K562 (cell line): ENCODE data around the gene TMEM11. TPM values are rescaled to one million over a fixed set of nuclear protein-coding genes. Genes with fewer than 3 reads are reported as not detected.

Source experiments
- ATAC-seq: fragments of 200-7000 bp; cut with Tn5 transposase; 3 replicates; pipeline ENCODE4 v1.9.1; 2020; ENCODE audit warnings: moderate library complexity
- BruUV-seq: library from RNA; stranded (reverse); fragments of 400-500 nt; replicated peaks from 2 replicates; lab custom pipeline; 2021; lab: Mats Ljungman, UMichigan
- CTCF ChIA-PET: fragments of 300-600 bp; formaldehyde crosslinking; extraction: SDS; loops from one replicate; lab custom pipeline; 2021; ENCODE audit warnings: low intra/inter-chr PET ratio; lab: Yijun Ruan, JAX
- POLR2A ChIA-PET: fragments of 300-600, 350-650 bp; sonication (Branson Sonifier 250); formaldehyde crosslinking; extraction: SDS; loops from one replicate; lab custom pipeline; 2021; ENCODE audit warnings: antibody characterized with exemption, inconsistent platforms; lab: Yijun Ruan, JAX
- DNase-seq, 4 experiments: peaks; one replicate each; pipeline versions ENCODE4 v3.0.0 to v3.0.0-alpha.2; 2011 to 2018; ENCODE audit warnings: low spot score in 3 of 4, mixed read lengths in 3 of 4; ENCODE audit errors: extremely low read depth in 1 of 4
- FAIRE-seq: peaks from 2 replicates; lab custom pipeline; 2011; peaks lifted over from hg19 to GRCh38; lab: Jason Lieb, UNC
- H2AFZ ChIP-seq: 2 replicates; pipeline ENCODE4 v1.6.0; 2011; ENCODE audit warnings: low read depth, low read length, control low read depth, inconsistent platforms
- H3K27ac ChIP-seq: fragments of 200-600 bp; 3 replicates; pipeline ENCODE4 v1.8.0; 2011; ENCODE audit warnings: low read depth, mild to moderate bottlenecking, control low read depth, inconsistent platforms, low read length, moderate library complexity, mixed read lengths; ENCODE audit errors: extremely low read depth
- H3K27me3 ChIP-seq, 2 experiments: fragments of 300-600 bp in 1 of 2; 2 replicates in 1 of 2; 3 replicates in 1 of 2; pipeline versions ENCODE4 v1.6.0 to v1.8.0; 2011; ENCODE audit warnings: inconsistent platforms in 2 of 2, low read length in 2 of 2, mild to moderate bottlenecking in 1 of 2, mixed read lengths in 1 of 2, moderate library complexity in 1 of 2; ENCODE audit not compliant: control insufficient read depth in 2 of 2, insufficient read depth in 2 of 2
- H3K36me3 ChIP-seq: fragments of 300-600 bp; 3 replicates; pipeline ENCODE4 v1.8.0; 2011; ENCODE audit warnings: mild to moderate bottlenecking, low read length, inconsistent platforms; ENCODE audit not compliant: control insufficient read depth, insufficient read depth
- H3K4me1 ChIP-seq, 2 experiments: fragments of 200-600 bp in 1 of 2; replicated peaks in 1 of 2; 2 replicates in 1 of 2; 3 replicates in 1 of 2; pipeline versions ENCODE4 v1.5.1 to v1.8.0; 2011; ENCODE audit warnings: inconsistent platforms in 2 of 2, low read length in 2 of 2, mild to moderate bottlenecking in 1 of 2, mixed read lengths in 1 of 2, moderate library complexity in 1 of 2; ENCODE audit not compliant: control insufficient read depth in 2 of 2, insufficient read depth in 2 of 2
- H3K4me2 ChIP-seq: 2 replicates; pipeline ENCODE4 v1.6.1; 2011; ENCODE audit warnings: low read length, control low read depth, inconsistent platforms, mixed read lengths; ENCODE audit not compliant: insufficient read depth
- H3K4me3 ChIP-seq: fragments of 200-600 bp; sonication (generic), shearing (Covaris generic); 2 replicates; pipeline ENCODE4 v1.5.1; 2016; ENCODE audit warnings: control low read depth, inconsistent platforms
- H3K79me2 ChIP-seq: fragments of 200-600 bp; 3 replicates; pipeline ENCODE4 v1.8.0; 2011; ENCODE audit warnings: low read length, inconsistent platforms; ENCODE audit not compliant: control insufficient read depth, insufficient read depth
- H3K9ac ChIP-seq, 2 experiments: 2 replicates each; pipeline versions ENCODE4 v1.6.0 to v1.6.1; 2011; ENCODE audit warnings: low read depth in 2 of 2, low read length in 2 of 2, control low read depth in 1 of 2, inconsistent platforms in 1 of 2, mild to moderate bottlenecking in 1 of 2, mixed read lengths in 1 of 2; ENCODE audit not compliant: insufficient read depth in 1 of 2
- H3K9me1 ChIP-seq: one replicate; pipeline ENCODE4 v1.6.0; 2011; ENCODE audit warnings: inconsistent platforms, mild to moderate bottlenecking, low read length, moderate library complexity; ENCODE audit not compliant: control insufficient read depth, insufficient read depth
- H3K9me3 ChIP-seq: replicated peaks from 2 replicates; pipeline ENCODE4 v1.5.1; 2011; ENCODE audit warnings: low read depth, low read length, inconsistent platforms; ENCODE audit not compliant: control insufficient read depth, insufficient read depth
- H4K20me1 ChIP-seq: replicated peaks from 2 replicates; pipeline ENCODE4 v1.6.1; 2011; ENCODE audit warnings: low read length, inconsistent platforms, mixed read lengths; ENCODE audit not compliant: control insufficient read depth, insufficient read depth
- HMGN3 ChIP-seq: IDR thresholded peaks from 2 replicates; pipeline ENCODE4 v1.6.1; 2011; ENCODE audit warnings: borderline replicate concordance, low read depth, mild to moderate bottlenecking, mixed read lengths, low read length; ENCODE audit not compliant: insufficient read length; ENCODE audit errors: extremely low read depth
- KHSRP ChIP-seq: fragments of 450-650 bp; IDR thresholded peaks from 2 replicates; pipeline ENCODE4 v1.6.1; 2017
- NR2F6 ChIP-seq: fragments of 450-650 bp; formaldehyde crosslinking; IDR thresholded peaks from 2 replicates; pipeline ENCODE4 v1.4.0; 2020; ENCODE audit warnings: mild to moderate bottlenecking
- SLC30A9 ChIP-seq: fragments of 250-450 bp; sonication (Bioruptor Pico); IDR thresholded peaks from 2 replicates; pipeline ENCODE4 v1.8.0; 2022; ENCODE audit warnings: mild to moderate bottlenecking, moderate library complexity
- SMAD3 ChIP-seq: fragments of 450-650 bp; formaldehyde crosslinking; conservative IDR thresholded peaks from 2 replicates; pipeline ENCODE4 v1.4.0; 2020; ENCODE audit warnings: mild to moderate bottlenecking
- TARDBP ChIP-seq: fragments of 450-650 bp; IDR thresholded peaks from 2 replicates; pipeline ENCODE4 v1.6.1; 2016
- THRAP3 ChIP-seq: fragments of 450-650 bp; IDR thresholded peaks from 2 replicates; pipeline ENCODE4 v1.6.1; 2016; ENCODE audit warnings: mild to moderate bottlenecking, inconsistent platforms, borderline replicate concordance
- ZNF197 ChIP-seq: fragments of 200-800 bp; sonication (Bioruptor generic); IDR thresholded peaks from 2 replicates; pipeline ENCODE4 v1.6.1; 2016; ENCODE audit warnings: low read depth, missing genetic modification characterization, missing compliant biosample characterization
- ZNF274 ChIP-seq: IDR thresholded peaks from 2 replicates; pipeline ENCODE4 v1.6.1; 2011; ENCODE audit warnings: low read depth, mild to moderate bottlenecking, low read length, moderate library complexity, borderline replicate concordance
- ZNF444 ChIP-seq: fragments of 250-450 bp; sonication (Bioruptor Pico); IDR thresholded peaks from 2 replicates; pipeline ENCODE4 v1.4.0; 2020; ENCODE audit warnings: mild to moderate bottlenecking, moderate library complexity
- WGBS: fragments of 100-300 bp; shearing (Covaris generic); methylation state at CpG from one replicate; pipeline ENCODE4 v1.1.6; 2016; ENCODE audit warnings: low coverage, mixed read lengths; ENCODE audit not compliant: insufficient coverage; ENCODE audit errors: missing lambda C conversion rate; 5-methylcytosine and 5-hydroxymethylcytosine counted together
- in situ Hi-C: fragments of 300-500 bp; cut with MboI; formaldehyde crosslinking; loops from 4 replicates; pipeline ENCODE4 v1.15.0; 2018; ENCODE audit warnings: inconsistent platforms, mixed read lengths
- intact Hi-C: fragments of 100-400 bp; cut with micrococcal nuclease; formaldehyde crosslinking; loops from 2 replicates; pipeline ENCODE4 v1.14.2; 2022
- polyA plus RNA-seq, 8 experiments: library from polyadenylated mRNA; depleted of rRNA in 4 of 8; stranded (reverse) in 5 of 8; unstranded in 3 of 8; fragments of >200 nt; fragmentation: Nextera tagmentation in 2 of 8; fragmentation: Illumina TruSeq in 1 of 8; extraction: Ambion mirVana in 2 of 8; extraction: Trizol in 1 of 8; gene quantifications; 2 replicates each; pipeline versions ENCODE4 v1.2.1 to v1.2.3, GENCODE V29; 2011 to 2014; ENCODE audit warnings: inconsistent platforms in 1 of 8, missing spikeins in 1 of 8
- total RNA-seq, 7 experiments: library from RNA; depleted of rRNA in 6 of 7; stranded (reverse); fragments of >200 nt in 6 of 7; fragmentation: Illumina TruSeq in 2 of 7; extraction: Trizol in 2 of 7; gene quantifications; 2 replicates each; pipeline versions ENCODE4 v1.2.1 to v1.2.3, GENCODE V29; 2011 to 2021; ENCODE audit warnings: low replicate concordance in 1 of 7
- TF ChIP-seq, protein P1 (sequence below): fragments of 250-450 bp; sonication (Bioruptor Pico); IDR thresholded peaks from 2 replicates; pipeline ENCODE4 v1.5.0; 2021; ENCODE audit warnings: mild to moderate bottlenecking, borderline replicate concordance
- TF ChIP-seq, protein P2 (sequence below): fragments of 250-450 bp; sonication (Bioruptor Pico); IDR thresholded peaks from 2 replicates; pipeline ENCODE4 v1.4.0; 2020; ENCODE audit warnings: borderline replicate concordance

TMEM11 gene
- total and polyA plus RNA-seq, 9 of the 15 experiments (the other 6 are each of a cell fraction or from before 2014, with no cell fraction given), result 12.0 to 40.7 (median 30.0) TPM

DNA sequence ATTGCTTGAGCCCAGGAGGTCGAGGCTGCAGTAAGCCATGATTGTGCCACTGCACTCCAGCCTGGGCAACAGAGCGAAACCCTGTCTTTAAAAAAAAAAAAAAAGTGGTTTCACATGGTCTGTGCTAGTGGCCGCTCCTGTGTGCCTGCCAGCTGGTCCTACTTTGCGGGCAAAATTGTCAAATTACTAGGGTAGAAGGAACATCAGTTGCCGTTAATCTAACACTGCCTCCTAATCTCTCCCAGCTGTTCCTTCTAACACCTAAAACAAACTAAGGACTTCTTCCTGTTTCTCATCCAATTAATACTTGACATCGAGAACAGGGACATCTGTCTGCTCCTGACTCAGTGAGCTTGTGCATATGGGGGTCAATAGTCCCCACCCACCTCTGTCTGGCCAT is 23.9 kb downstream of the TMEM11 start:
- no peak for ATAC-seq
- no peak for DNase-seq
- Histone ChIP-seq H3K9me3 (no peaks in the 10 kb centered on the region), H3K27ac (no peak overlapping the region), H4K20me1 (no peaks in the 10 kb centered on the region), H3K79me2 (no peaks in the 10 kb centered on the region), H2AFZ (no peak overlapping the region), H3K27me3 (no peaks in the 10 kb centered on the region), H3K9ac (no peak overlapping the region), H3K4me3 (no peak overlapping the region), H3K9me1 (no peaks in the 10 kb centered on the region)
- POLR2A ChIA-PET, result interaction anchor here (0.7 to 1.5 kb wide), 2 partner anchors 64 to 153 kb away, joined by 4 read pairs; no protein-coding TSS in a partner anchor
- no TSS peak for BruUV-seq
- CTCF ChIA-PET, result no interaction called here
- no peak for FAIRE-seq
- intact Hi-C loops (no loop called here), in situ Hi-C loops (no loop called here)
- no peak for TF ChIP-seq THRAP3
- TF ChIP-seq KHSRP, result no peak
- TF ChIP-seq HMGN3, result no peak
- no peak for TF ChIP-seq ZNF444 (CRISPR knock-in tag)
- TF ChIP-seq, protein P1, sequence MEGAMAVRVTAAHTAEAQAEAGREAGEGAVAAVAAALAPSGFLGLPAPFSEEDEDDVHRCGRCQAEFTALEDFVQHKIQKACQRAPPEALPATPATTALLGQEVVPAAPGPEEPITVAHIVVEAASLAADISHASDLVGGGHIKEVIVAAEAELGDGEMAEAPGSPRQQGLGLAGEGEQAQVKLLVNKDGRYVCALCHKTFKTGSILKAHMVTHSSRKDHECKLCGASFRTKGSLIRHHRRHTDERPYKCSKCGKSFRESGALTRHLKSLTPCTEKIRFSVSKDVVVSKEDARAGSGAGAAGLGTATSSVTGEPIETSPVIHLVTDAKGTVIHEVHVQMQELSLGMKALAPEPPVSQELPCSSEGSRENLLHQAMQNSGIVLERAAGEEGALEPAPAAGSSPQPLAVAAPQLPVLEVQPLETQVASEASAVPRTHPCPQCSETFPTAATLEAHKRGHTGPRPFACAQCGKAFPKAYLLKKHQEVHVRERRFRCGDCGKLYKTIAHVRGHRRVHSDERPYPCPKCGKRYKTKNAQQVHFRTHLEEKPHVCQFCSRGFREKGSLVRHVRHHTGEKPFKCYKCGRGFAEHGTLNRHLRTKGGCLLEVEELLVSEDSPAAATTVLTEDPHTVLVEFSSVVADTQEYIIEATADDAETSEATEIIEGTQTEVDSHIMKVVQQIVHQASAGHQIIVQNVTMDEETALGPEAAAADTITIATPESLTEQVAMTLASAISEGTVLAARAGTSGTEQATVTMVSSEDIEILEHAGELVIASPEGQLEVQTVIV (CRISPR knock-in tag), result no peak
- TF ChIP-seq TARDBP, result no peak
- TF ChIP-seq NR2F6, result no peak
- no peak for TF ChIP-seq ZNF274
- TF ChIP-seq, protein P2, sequence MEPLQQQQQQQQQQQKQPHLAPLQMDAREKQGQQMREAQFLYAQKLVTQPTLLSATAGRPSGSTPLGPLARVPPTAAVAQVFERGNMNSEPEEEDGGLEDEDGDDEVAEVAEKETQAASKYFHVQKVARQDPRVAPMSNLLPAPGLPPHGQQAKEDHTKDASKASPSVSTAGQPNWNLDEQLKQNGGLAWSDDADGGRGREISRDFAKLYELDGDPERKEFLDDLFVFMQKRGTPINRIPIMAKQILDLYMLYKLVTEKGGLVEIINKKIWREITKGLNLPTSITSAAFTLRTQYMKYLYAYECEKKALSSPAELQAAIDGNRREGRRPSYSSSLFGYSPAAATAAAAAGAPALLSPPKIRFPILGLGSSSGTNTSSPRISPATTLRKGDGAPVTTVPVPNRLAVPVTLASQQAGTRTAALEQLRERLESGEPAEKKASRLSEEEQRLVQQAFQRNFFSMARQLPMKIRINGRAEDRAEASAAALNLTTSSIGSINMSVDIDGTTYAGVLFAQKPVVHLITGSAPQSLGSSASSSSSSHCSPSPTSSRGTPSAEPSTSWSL (CRISPR knock-in tag), result no peak
- no peak for TF ChIP-seq SMAD3 (CRISPR knock-in tag)
- TF ChIP-seq ZNF197 (CRISPR knock-in tag), result no peak
- TF ChIP-seq SLC30A9, result no peak
- TF ChIP-seq, all 486 proteins: peak for 0
- WGBS, result 73% methylated on average over 4 of the region's 6 CpGs
- Histone ChIP-seq H3K4me1 (no peaks in the 10 kb centered on the region), H3K36me3 (0 out of 3 replicates have a peak, but pooled peaks cover 2% of the 10 kb centered on the region), H3K4me2 (no peak overlapping the region)
